GM18858 (cell line): ENCODE results near the gene LGALS9.
"Not testable (repeated sequence)": the region's sequence is repeated elsewhere in the genome, so short reads cannot be mapped to it uniquely, and the experiment has no call there.

ENCODE experiments used
- ATAC-seq: cut with Tn5 transposase; IDR thresholded peaks from one replicate; pipeline ENCODE4 v1.9.1; 2021; ENCODE audit not compliant: unreplicated experiment

Gene LGALS9

GRCh38 chr17:27627514-27627913 lies 3.5 kb upstream of the LGALS9 start:
- no peak for ATAC-seq

GRCh38 chr17:27628376-27628775 lies 2.6 kb upstream of the LGALS9 start:
- ATAC-seq, result no peak

GRCh38 chr17:27629260-27629659 lies 1.7 kb upstream of the LGALS9 start:
- not testable (repeated sequence) for ATAC-seq

- ATAC-seq, result no peak
Observed at GRCh38 chr17:27631411-27631760, 398 bp downstream of the LGALS9 start.

GRCh38 chr17:27631897-27632725 lies 1.1 kb downstream of the LGALS9 start:
- no peak for ATAC-seq

GRCh38 chr17:27632766-27633165 lies 1.8 kb downstream of the LGALS9 start:
- ATAC-seq, result not testable (repeated sequence)

GRCh38 chr17:27633312-27634025 lies 2.5 kb downstream of the LGALS9 start:
- no peak for ATAC-seq

GRCh38 chr17:27634026-27634335 lies 3.0 kb downstream of the LGALS9 start:
- ATAC-seq, result no peak

GRCh38 chr17:27634776-27635175 lies 3.8 kb downstream of the LGALS9 start:
- ATAC-seq, result no peak

- no peak for ATAC-seq
Observed at GRCh38 chr17:27635275-27635823, 4.4 kb downstream of the LGALS9 start.

- ATAC-seq, result not testable (repeated sequence)
Observed at GRCh38 chr17:27636005-27636520, 5.1 kb downstream of the LGALS9 start.

GRCh38 chr17:27637818-27638217 lies 6.8 kb downstream of the LGALS9 start:
- ATAC-seq, result not testable (repeated sequence)

- not testable (repeated sequence) for ATAC-seq
Observed at GRCh38 chr17:27638415-27638914, 7.5 kb downstream of the LGALS9 start.

GRCh38 chr17:27640790-27641189 lies 9.8 kb downstream of the LGALS9 start:
- ATAC-seq, result no peak

GRCh38 chr17:27644586-27644985 lies 13.6 kb downstream of the LGALS9 start:
- no peak for ATAC-seq

GRCh38 chr17:27645621-27646020 lies 14.6 kb downstream of the LGALS9 start:
- ATAC-seq, result not testable (repeated sequence)

GRCh38 chr17:27646232-27646631 lies 15.2 kb downstream of the LGALS9 start:
- no peak for ATAC-seq

- ATAC-seq, result no peak
Observed at GRCh38 chr17:27647765-27648164, 16.8 kb downstream of the LGALS9 start.

GRCh38 chr17:27649111-27649571 lies 18.2 kb downstream of the LGALS9 start:
- not testable (repeated sequence) for ATAC-seq

GRCh38 chr17:27649929-27650328 lies 18.9 kb downstream of the LGALS9 start:
- no peak for ATAC-seq

GRCh38 chr17:27650836-27651235 lies 19.8 kb downstream of the LGALS9 start:
- ATAC-seq, result no peak
